H1 (cell line): ENCODE results near the gene TMEM38A. TPM values are rescaled to one million over a fixed set of nuclear protein-coding genes. Genes with fewer than 3 reads are reported as not detected.

ENCODE experiments used
- ASH2L ChIP-seq: fragments of 200-600, 300-600 bp; sonication (generic); IDR thresholded peaks from one replicate; pipeline ENCODE4 v1.7.1; 2017; ENCODE audit warnings: low read length
- BACH1 ChIP-seq: IDR thresholded peaks from 2 replicates; pipeline ENCODE4 v1.6.1; 2012; ENCODE audit warnings: low read length, improper control_type of control experiment
- CHD2 ChIP-seq: IDR thresholded peaks from 2 replicates; pipeline ENCODE4 v1.6.1; 2012; ENCODE audit warnings: low read length, improper control_type of control experiment
- CTBP2 ChIP-seq: IDR thresholded peaks from 2 replicates; pipeline ENCODE4 v1.7.0; 2011; ENCODE audit warnings: borderline replicate concordance, mild to moderate bottlenecking, moderate library complexity, mixed read lengths, low read length; ENCODE audit not compliant: insufficient read depth, insufficient read length
- EZH2 ChIP-seq: fragments of 200-600 bp; sonication (generic); IDR thresholded peaks from 2 replicates; pipeline ENCODE4 v1.7.1; 2012; ENCODE audit warnings: low read depth, mild to moderate bottlenecking, moderate library complexity, low read length, inconsistent platforms; ENCODE audit not compliant: severe bottlenecking
- GABPA ChIP-seq: IDR thresholded peaks from 2 replicates; pipeline ENCODE4 v1.6.1; 2011; ENCODE audit warnings: mild to moderate bottlenecking, low read length, moderate library complexity, borderline replicate concordance; ENCODE audit not compliant: insufficient read depth
- HDAC2 ChIP-seq, 2 experiments: fragments of 300-600 bp in 1 of 2; sonication (generic) in 1 of 2; IDR thresholded peaks; 2 replicates each; pipeline ENCODE4 v1.6.1; 2011 to 2012; ENCODE audit warnings: low read depth in 2 of 2, low read length in 2 of 2, mild to moderate bottlenecking in 2 of 2, moderate library complexity in 2 of 2, borderline replicate concordance in 1 of 2, inconsistent platforms in 1 of 2
- POLR2AphosphoS5 ChIP-seq: IDR thresholded peaks from 2 replicates; pipeline ENCODE4 v1.6.1; 2011; ENCODE audit warnings: low read depth, low read length
- RBBP5 ChIP-seq: IDR thresholded peaks from 2 replicates; pipeline ENCODE4 v1.7.1; 2012; ENCODE audit warnings: low read depth, mild to moderate bottlenecking, inconsistent platforms, low read length, moderate library complexity, borderline replicate concordance
- SIX5 ChIP-seq: IDR thresholded peaks from 2 replicates; pipeline ENCODE4 v1.6.1; 2011; ENCODE audit warnings: mild to moderate bottlenecking, low read depth, low read length
- SP1 ChIP-seq: IDR thresholded peaks from 2 replicates; pipeline ENCODE4 v1.6.1; 2011; ENCODE audit warnings: low read depth, low read length
- SP4 ChIP-seq: IDR thresholded peaks from 2 replicates; pipeline ENCODE4 v1.6.1; 2012; ENCODE audit warnings: low read length, inconsistent platforms
- TAF1 ChIP-seq: IDR thresholded peaks from 2 replicates; pipeline ENCODE4 v1.6.1; 2011; ENCODE audit warnings: mild to moderate bottlenecking, low read depth, low read length
- TCF12 ChIP-seq: IDR thresholded peaks from 2 replicates; pipeline ENCODE4 v1.6.1; 2011; ENCODE audit warnings: low read depth, mild to moderate bottlenecking, low read length
- ZNF274 ChIP-seq: IDR thresholded peaks from 2 replicates; pipeline ENCODE4 v1.7.0; 2012; ENCODE audit warnings: low read length, borderline replicate concordance; ENCODE audit errors: extremely low read depth
- polyA plus RNA-seq, 7 experiments: library from polyadenylated mRNA; depleted of rRNA in 3 of 7; stranded (reverse) in 5 of 7; unstranded in 2 of 7; fragments of >200 nt in 5 of 7; fragments of 200-250 nt in 2 of 7; gene quantifications; 1 replicate in 5 of 7; 2 replicates in 1 of 7; 4 replicates in 1 of 7; pipeline versions ENCODE4 v1.2.1 to v1.2.3, GENCODE V29; 2011 to 2013; ENCODE audit warnings: missing spikeins in 2 of 7, mixed read lengths in 2 of 7
- total RNA-seq: library from RNA; stranded (reverse); fragmentation: NEBNext Ultra II Directional; extraction: Animal tissue kit (Norgen Biotek cat#: 25700); gene quantifications from 2 replicates; pipeline ENCODE4 v1.2.1, GENCODE V29; 2021

Gene TMEM38A
- total and polyA plus RNA-seq, 2 of the 8 experiments (the other 6 are each of a cell fraction or from before 2014, with no cell fraction given) = 8.9 to 9.2 TPM

- TF ChIP-seq TCF12 (no peak), CTBP2 (no peak), TAF1 (no peak), ZNF274 (no peak), ASH2L (peak; percentile 54), HDAC2 (IDR thresholded peaks at IDR 0.05; ENCODE audit: borderline replicate concordance in 1 of 2, low read depth in 2 of 2, low read length in 2 of 2) (0 out of 4 replicates have a peak, but pooled peaks of 1 of the 2 experiments have one; percentile 1), SP1 (no peak), BACH1 (no peak), SP4 (no peak), GABPA (no peak), EZH2 (no peak), POLR2AphosphoS5 (no peak), CHD2 (no peak), RBBP5 (no peak; the same call in 1 of the 2 replicates), SIX5 (no peak)
- TF ChIP-seq, all 59 proteins: peak for 4
Measured at GRCh38 chr19:16628984-16629691, 31.8 kb upstream of the TMEM38A start (continued).
